Hair follicular keratinocyte (primary cell): ENCODE data around the gene LRRC71. TPM values are rescaled to one million over a fixed set of nuclear protein-coding genes. Genes with fewer than 3 reads are reported as not detected.

Experiments
- total RNA-seq: library from RNA; depleted of rRNA; stranded (reverse); fragments of >200 nt; gene quantifications from 2 replicates; pipeline ENCODE4 v1.2.3, GENCODE V29; 2015

LRRC71 gene
- total RNA-seq, result not detected in 2 replicates

DNA sequence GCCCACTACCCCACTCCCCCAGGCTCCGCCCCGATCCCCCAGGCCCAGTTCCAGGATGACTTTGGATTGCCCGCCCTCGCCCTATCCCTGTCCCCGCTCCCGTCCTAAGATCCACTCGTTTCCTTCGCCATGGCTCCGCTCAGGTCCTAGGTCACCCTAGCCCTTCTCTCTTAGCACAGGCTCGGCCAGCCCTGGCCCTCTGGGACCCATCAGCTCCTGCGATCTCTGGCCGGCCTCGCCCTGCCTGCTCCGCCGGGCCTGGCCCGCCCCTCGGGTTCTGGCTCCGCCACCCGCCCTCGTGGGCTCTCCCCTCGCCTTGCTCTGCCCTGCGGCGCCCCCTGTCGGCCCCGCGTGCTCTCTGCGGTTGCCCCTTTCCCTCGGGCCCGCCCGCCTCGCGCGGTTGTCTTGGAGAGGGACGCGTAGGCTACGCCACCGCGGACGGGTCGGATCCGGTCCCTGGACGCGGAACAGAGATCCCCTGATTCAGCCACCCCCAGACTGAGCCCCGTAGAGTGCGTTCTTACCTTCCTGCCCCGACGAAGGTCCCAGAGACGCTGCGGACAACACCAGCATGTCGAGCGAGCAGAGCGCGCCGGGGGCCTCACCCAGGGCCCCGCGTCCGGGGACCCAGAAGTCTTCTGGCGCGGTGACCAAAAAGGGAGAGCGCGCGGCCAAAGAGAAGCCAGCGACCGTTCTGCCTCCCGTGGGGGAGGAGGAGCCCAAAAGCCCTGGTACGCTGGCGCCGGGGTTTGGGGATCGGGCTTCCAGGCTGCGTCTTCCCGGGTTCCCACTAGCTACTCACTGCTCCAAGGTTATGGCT is at the start of gene LRRC71:
LRRC71 (plus strand) TSS at position 400 of the 820 bp plus-strand sequence; CDS start at position 572, 172 bp downstream.

DNA sequence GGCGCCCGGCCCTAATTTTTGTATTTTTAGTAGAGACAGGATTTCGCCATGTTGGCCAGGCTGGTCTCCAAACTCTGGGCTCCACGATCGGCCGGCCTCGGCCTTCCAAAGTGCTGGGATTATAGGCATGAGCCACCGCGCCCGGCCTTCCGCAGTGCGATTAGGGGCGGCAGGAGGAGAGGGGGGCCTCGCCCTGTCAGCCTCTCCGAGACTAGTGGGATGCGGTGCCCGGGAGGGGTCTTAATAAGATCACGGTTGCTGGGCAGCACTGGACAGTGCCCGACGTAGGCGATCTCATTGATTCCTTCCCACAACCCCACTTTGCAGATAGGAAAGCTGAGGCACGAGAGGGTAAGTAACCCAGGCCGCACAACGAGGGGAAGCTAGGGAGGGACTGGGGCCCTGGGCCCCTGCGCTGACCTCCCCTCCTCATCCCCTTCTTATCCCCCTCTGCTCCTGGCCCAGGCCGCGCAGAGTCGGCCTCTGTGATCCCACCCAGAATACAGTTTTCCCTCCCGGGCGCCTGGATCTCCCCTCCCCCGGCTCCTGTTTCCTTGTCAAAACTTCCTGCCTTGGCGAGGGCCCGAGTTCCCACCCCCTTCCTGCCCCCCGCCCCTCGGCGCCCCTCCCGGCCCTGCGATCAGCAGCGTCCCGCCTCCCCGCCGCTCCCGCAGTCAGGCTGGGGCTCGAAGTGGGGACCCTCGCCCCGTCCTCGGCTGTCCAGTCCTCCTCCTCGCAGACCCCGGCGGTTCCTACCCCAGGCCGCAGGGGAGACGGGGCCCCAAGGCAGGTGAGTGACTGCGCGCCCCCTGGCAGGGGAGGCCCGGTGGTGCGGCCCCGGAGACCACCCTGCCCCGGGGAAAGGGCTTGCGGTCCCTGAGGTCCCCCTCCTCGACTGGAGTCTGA is 27.1 kb upstream of the LRRC71 start, which contains the start of gene PEAR1:
PEAR1 (plus strand) TSS at position 671 of the 906 bp plus-strand sequence. CDS start 10,209 bp downstream, outside the sequence.

Other genes starting within 250 kb of the LRRC71 start
- gene NES, start 243.2 kb upstream of the LRRC71 start, total RNA-seq, result 0.31 and 0.57 TPM in 2 replicates
- 7.6 and 15.5 TPM in 2 replicates for gene CRABP2, start 215.0 kb upstream of the LRRC71 start, total RNA-seq
- gene METTL25B, start 192.2 kb upstream of the LRRC71 start, total RNA-seq, result 8.8 and 18.8 TPM in 2 replicates
- gene ISG20L2, start 191.9 kb upstream of the LRRC71 start, total RNA-seq, result 19.6 and 23.6 TPM in 2 replicates
- gene MRPL24, start 179.5 kb upstream of the LRRC71 start, total RNA-seq, result 65.7 and 92.9 TPM in 2 replicates
- gene HDGF, start 169.0 kb upstream of the LRRC71 start, total RNA-seq, result 354 and 403 TPM in 2 replicates
- 39.3 and 43.1 TPM in 2 replicates for gene PRCC, start 153.1 kb upstream of the LRRC71 start, total RNA-seq
- gene SH2D2A, start 103.8 kb upstream of the LRRC71 start, total RNA-seq, result 10.5 and 12.8 TPM in 2 replicates
- gene INSRR, start 61.5 kb upstream of the LRRC71 start, total RNA-seq, result not detected in 2 replicates
- gene NTRK1, start 59.8 kb upstream of the LRRC71 start, total RNA-seq, result under 0.01 and 0.08 TPM in 2 replicates
- 4.0 and 6.7 TPM in 2 replicates for gene PEAR1, start 26.9 kb upstream of the LRRC71 start, total RNA-seq
- gene ARHGEF11, start 125.1 kb downstream of the LRRC71 start, total RNA-seq, result 8.2 and 12.3 TPM in 2 replicates
- gene ETV3L, start 179.2 kb downstream of the LRRC71 start, total RNA-seq, result not detected in 2 replicates
- 12.7 and 13.1 TPM in 2 replicates for gene ETV3, start 217.8 kb downstream of the LRRC71 start, total RNA-seq